ENCODE data around the gene TDRD7. TPM values are rescaled to one million over a fixed set of nuclear protein-coding genes. Genes with fewer than 3 reads are reported as not detected.

Gene TDRD7
- polyA plus RNA-seq, 1 donor (not counting 4 experiments of a cell fraction or from before 2014, with no cell fraction given), result 10.5 TPM

DNA sequence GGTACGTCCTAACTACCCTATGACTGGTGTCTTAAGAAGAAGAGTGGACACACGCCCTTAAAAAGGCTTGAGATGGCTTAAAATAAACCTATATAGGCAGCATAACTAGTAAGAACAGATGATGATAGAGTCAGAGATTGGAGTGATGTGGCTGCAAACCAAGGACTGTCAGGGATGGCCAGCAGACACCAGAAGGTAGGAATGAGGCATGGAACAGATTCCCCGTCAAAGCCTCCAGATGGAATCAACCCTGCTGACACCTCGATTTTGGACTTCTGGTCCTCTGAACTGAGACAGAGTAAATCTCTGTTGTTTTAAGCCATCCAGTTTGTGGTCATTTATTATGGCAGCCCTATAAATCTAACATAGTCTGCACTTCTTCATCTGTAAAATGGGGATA lies 97.0 kb downstream of the TDRD7 start:
- no peaks in the 10 kb centered on the region for H3K9me3 ChIP-seq (ENCODE audit: control insufficient read depth, low read depth, low read length)
- H3K4me1 ChIP-seq (ENCODE audit: control insufficient read depth, extremely low read depth, insufficient read depth, low read length), result peaks cover 5% of the 10 kb centered on the region
- H3K79me2 ChIP-seq (ENCODE audit: control insufficient read depth, insufficient read depth, low read length), result no peaks in the 10 kb centered on the region
- DNase-seq (ENCODE audit: low read depth, low spot score) (no peak), FAIRE-seq (no peak)
- H3K27ac ChIP-seq (ENCODE audit: control insufficient read depth, insufficient read depth, low read length), result no peak overlapping the region
- no peak overlapping the region for H2AFZ ChIP-seq (ENCODE audit: control insufficient read depth, low read length)
- H3K9me1 ChIP-seq (ENCODE audit: control insufficient read depth, extremely low read depth, insufficient read depth, low read length), result no peaks in the 10 kb centered on the region
- no peaks in the 10 kb centered on the region for H3K36me3 ChIP-seq (ENCODE audit: control insufficient read depth in 2 of 2, extremely low read depth in 1 of 2, insufficient read depth in 2 of 2, low read length in 2 of 2)
- TF ChIP-seq EZH2 (IDR thresholded peaks at IDR 0.05; ENCODE audit: low read length), result no peak
- H3K4me3 ChIP-seq (ENCODE audit: control insufficient read depth in 2 of 3, extremely low read depth in 1 of 3, insufficient read depth in 2 of 3, low read depth in 1 of 3, low read length in 3 of 3), result no peak overlapping the region
- no peak overlapping the region for H3K9ac ChIP-seq (ENCODE audit: control insufficient read depth, extremely low read depth, insufficient read depth, low read length)
- dilution Hi-C loops (cut with MboI; ENCODE audit: extremely low pct_ligation_motif_present, low sequenced_read_pairs), result no loop called here
- no peaks in the 10 kb centered on the region for H4K20me1 ChIP-seq (ENCODE audit: control insufficient read depth, extremely low read depth, insufficient read depth, low read length)
- H3K27me3 ChIP-seq (ENCODE audit: control insufficient read depth, extremely low read depth, insufficient read depth, low read length), result peaks cover 32% of the 10 kb centered on the region
- no peak overlapping the region for H3K4me2 ChIP-seq (ENCODE audit: control insufficient read depth, extremely low read depth, insufficient read depth, low read depth, low read length)

DNA sequence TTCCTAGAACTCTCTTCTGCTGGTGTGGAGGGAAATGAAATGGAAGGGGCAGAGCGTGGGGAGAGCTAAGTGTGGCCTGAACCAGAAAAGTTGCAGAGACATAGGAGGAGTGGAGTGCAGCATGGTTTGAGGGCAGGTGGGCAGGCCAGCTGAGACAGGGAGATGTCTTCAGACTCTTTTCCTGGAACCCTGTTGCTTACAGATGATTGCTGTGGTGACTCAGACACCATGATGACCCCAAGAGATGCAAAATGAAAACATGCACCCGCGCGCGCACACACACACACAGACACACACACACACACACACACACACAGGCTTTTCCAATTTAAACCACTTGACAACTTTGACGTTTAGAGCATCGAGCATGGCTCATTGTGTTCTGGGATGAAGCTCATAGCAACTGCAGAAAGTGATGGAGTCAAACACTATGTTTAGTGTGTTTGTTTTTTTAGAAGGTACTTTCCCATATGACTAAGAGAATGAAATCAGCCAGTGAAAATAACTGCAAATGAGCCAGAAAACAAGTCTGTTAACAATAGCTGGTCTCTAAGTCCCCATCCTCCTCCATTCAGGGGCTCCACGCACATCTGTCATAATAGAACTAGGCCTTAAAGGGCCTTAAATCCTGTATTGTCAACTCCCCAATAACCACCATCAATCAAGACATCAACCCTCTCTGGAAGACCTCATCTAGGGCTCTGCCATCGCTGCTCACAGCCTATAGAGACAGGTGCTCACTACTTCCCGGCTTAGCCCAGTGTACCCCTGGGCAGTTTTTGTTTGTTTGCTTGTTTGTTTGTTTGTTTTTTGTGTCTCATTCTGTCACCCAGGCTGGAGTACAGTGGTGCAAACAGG lies 99.1 kb downstream of the TDRD7 start:
- H3K9me3 ChIP-seq (ENCODE audit: control insufficient read depth, low read depth, low read length), result no peaks in the 10 kb centered on the region
- H2AFZ ChIP-seq (ENCODE audit: control insufficient read depth, low read length), result no peak overlapping the region
- H3K27me3 ChIP-seq (ENCODE audit: control insufficient read depth, extremely low read depth, insufficient read depth, low read length), result peaks cover 11% of the 10 kb centered on the region
- no peak for TF ChIP-seq EZH2 (IDR thresholded peaks at IDR 0.05; ENCODE audit: low read length)
- TF ChIP-seq, protein P1, sequence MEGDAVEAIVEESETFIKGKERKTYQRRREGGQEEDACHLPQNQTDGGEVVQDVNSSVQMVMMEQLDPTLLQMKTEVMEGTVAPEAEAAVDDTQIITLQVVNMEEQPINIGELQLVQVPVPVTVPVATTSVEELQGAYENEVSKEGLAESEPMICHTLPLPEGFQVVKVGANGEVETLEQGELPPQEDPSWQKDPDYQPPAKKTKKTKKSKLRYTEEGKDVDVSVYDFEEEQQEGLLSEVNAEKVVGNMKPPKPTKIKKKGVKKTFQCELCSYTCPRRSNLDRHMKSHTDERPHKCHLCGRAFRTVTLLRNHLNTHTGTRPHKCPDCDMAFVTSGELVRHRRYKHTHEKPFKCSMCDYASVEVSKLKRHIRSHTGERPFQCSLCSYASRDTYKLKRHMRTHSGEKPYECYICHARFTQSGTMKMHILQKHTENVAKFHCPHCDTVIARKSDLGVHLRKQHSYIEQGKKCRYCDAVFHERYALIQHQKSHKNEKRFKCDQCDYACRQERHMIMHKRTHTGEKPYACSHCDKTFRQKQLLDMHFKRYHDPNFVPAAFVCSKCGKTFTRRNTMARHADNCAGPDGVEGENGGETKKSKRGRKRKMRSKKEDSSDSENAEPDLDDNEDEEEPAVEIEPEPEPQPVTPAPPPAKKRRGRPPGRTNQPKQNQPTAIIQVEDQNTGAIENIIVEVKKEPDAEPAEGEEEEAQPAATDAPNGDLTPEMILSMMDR (optimal IDR thresholded peaks at IDR 0.05 in 1 of 3, IDR thresholded peaks at IDR 0.05 in 1 of 3, conservative IDR thresholded peaks at IDR 0.05 in 1 of 3; ENCODE audit: extremely low read depth in 1 of 3, insufficient read depth in 2 of 3, low read length in 3 of 3), result no peak
- FAIRE-seq, result no peak
- H3K4me3 ChIP-seq (ENCODE audit: control insufficient read depth in 2 of 3, extremely low read depth in 1 of 3, insufficient read depth in 2 of 3, low read depth in 1 of 3, low read length in 3 of 3), result no peak overlapping the region
- DNase-seq (ENCODE audit: low read depth, low spot score), result no peak
- peak overlapping the region; percentile 55 for H3K27ac ChIP-seq (ENCODE audit: control insufficient read depth, insufficient read depth, low read length)
- peaks cover 5% of the 10 kb centered on the region for H3K4me1 ChIP-seq (ENCODE audit: control insufficient read depth, extremely low read depth, insufficient read depth, low read length)
- H3K4me2 ChIP-seq (ENCODE audit: control insufficient read depth, extremely low read depth, insufficient read depth, low read depth, low read length), result no peak overlapping the region
- dilution Hi-C loops (cut with MboI; ENCODE audit: extremely low pct_ligation_motif_present, low sequenced_read_pairs), result no loop called here
- no peaks in the 10 kb centered on the region for H4K20me1 ChIP-seq (ENCODE audit: control insufficient read depth, extremely low read depth, insufficient read depth, low read length)
- no peaks in the 10 kb centered on the region for H3K9me1 ChIP-seq (ENCODE audit: control insufficient read depth, extremely low read depth, insufficient read depth, low read length)
- H3K36me3 ChIP-seq (ENCODE audit: control insufficient read depth in 2 of 2, extremely low read depth in 1 of 2, insufficient read depth in 2 of 2, low read length in 2 of 2), result no peaks in the 10 kb centered on the region
- H3K79me2 ChIP-seq (ENCODE audit: control insufficient read depth, insufficient read depth, low read length), result no peaks in the 10 kb centered on the region
- H3K9ac ChIP-seq (ENCODE audit: control insufficient read depth, extremely low read depth, insufficient read depth, low read length), result no peak overlapping the region

All from keratinocyte (primary cell).